Measurements from ENCODE around the gene MAP1B.

MAP1B gene

GRCh38 chr5:72110394-72111013 lies 3.2 kb downstream of the MAP1B start:
- DNase-seq (ENCODE audit: low spot score in 2 of 2), result no peak
- Mint-ChIP-seq H3K27ac (no peak overlapping the region), H3K4me1 (peaks cover 11% of the 10 kb centered on the region), H3K36me3 (no peaks in the 10 kb centered on the region), H3K4me3 (no peak overlapping the region), H3K27me3 (peaks cover 24% of the 10 kb centered on the region), H3K9me3 (no peaks in the 10 kb centered on the region)
- no peak for ATAC-seq (ENCODE audit: low read depth)

- Mint-ChIP-seq H3K36me3 (no peaks in the 10 kb centered on the region), H3K4me1 (peaks cover 6% of the 10 kb centered on the region), H3K4me3 (no peak overlapping the region), H3K27me3 (peaks cover 18% of the 10 kb centered on the region), H3K27ac (no peak overlapping the region), H3K9me3 (no peaks in the 10 kb centered on the region)
- ATAC-seq (ENCODE audit: low read depth) (no peak), DNase-seq (ENCODE audit: low spot score in 2 of 2) (no peak)
These were observed 5.1 kb downstream of the MAP1B start for GRCh38 chr5:72112389-72112788.

GRCh38 chr5:72114629-72115028 lies 7.4 kb downstream of the MAP1B start:
- ATAC-seq (ENCODE audit: low read depth) (no peak), DNase-seq (ENCODE audit: low spot score in 2 of 2) (no peak)
- H3K36me3 Mint-ChIP-seq, result no peaks in the 10 kb centered on the region
- peaks cover 14% of the 10 kb centered on the region for H3K27me3 Mint-ChIP-seq
- no peaks in the 10 kb centered on the region for H3K4me1 Mint-ChIP-seq
- peaks cover 2% of the 10 kb centered on the region for H3K9me3 Mint-ChIP-seq
- H3K4me3 Mint-ChIP-seq, result no peak overlapping the region
- no peak overlapping the region for H3K27ac Mint-ChIP-seq

GRCh38 chr5:72115296-72115695 lies 8.0 kb downstream of the MAP1B start:
- H3K4me3 Mint-ChIP-seq, result no peak overlapping the region
- DNase-seq (ENCODE audit: low spot score in 2 of 2) (no peak), ATAC-seq (ENCODE audit: low read depth) (no peak)
- H3K9me3 Mint-ChIP-seq, result peaks cover 2% of the 10 kb centered on the region
- peaks cover 10% of the 10 kb centered on the region for H3K27me3 Mint-ChIP-seq
- no peaks in the 10 kb centered on the region for H3K4me1 Mint-ChIP-seq
- no peaks in the 10 kb centered on the region for H3K36me3 Mint-ChIP-seq
- H3K27ac Mint-ChIP-seq, result no peak overlapping the region

GRCh38 chr5:72117307-72117706 lies 10.0 kb downstream of the MAP1B start:
- ATAC-seq (ENCODE audit: low read depth) (no peak), DNase-seq (ENCODE audit: low spot score in 2 of 2) (no peak)
- no peak overlapping the region for H3K27ac Mint-ChIP-seq
- H3K9me3 Mint-ChIP-seq, result peaks cover 2% of the 10 kb centered on the region
- peaks cover 10% of the 10 kb centered on the region for H3K27me3 Mint-ChIP-seq
- H3K4me3 Mint-ChIP-seq, result no peak overlapping the region
- H3K36me3 Mint-ChIP-seq, result no peaks in the 10 kb centered on the region
- H3K4me1 Mint-ChIP-seq, result no peaks in the 10 kb centered on the region

- Mint-ChIP-seq H3K4me3 (no peak overlapping the region), H3K27me3 (peaks cover 12% of the 10 kb centered on the region), H3K27ac (no peak overlapping the region), H3K4me1 (no peaks in the 10 kb centered on the region), H3K36me3 (no peaks in the 10 kb centered on the region), H3K9me3 (peaks cover 2% of the 10 kb centered on the region)
- no peak for ATAC-seq (ENCODE audit: low read depth)
- DNase-seq (ENCODE audit: low spot score in 2 of 2), result no peak
These were observed 13.9 kb downstream of the MAP1B start for GRCh38 chr5:72121052-72121779.

- no peaks in the 10 kb centered on the region for H3K4me1 Mint-ChIP-seq
- peaks cover 2% of the 10 kb centered on the region for H3K9me3 Mint-ChIP-seq
- no peak overlapping the region for H3K27ac Mint-ChIP-seq
- peaks cover 14% of the 10 kb centered on the region for H3K27me3 Mint-ChIP-seq
- ATAC-seq (ENCODE audit: low read depth) (no peak), DNase-seq (ENCODE audit: low spot score in 2 of 2) (no peak)
- no peaks in the 10 kb centered on the region for H3K36me3 Mint-ChIP-seq
- no peak overlapping the region for H3K4me3 Mint-ChIP-seq
These were observed 14.6 kb downstream of the MAP1B start for GRCh38 chr5:72121780-72122445.

- Mint-ChIP-seq H3K36me3 (no peaks in the 10 kb centered on the region), H3K27ac (no peak overlapping the region), H3K4me1 (no peaks in the 10 kb centered on the region), H3K9me3 (peaks cover 2% of the 10 kb centered on the region), H3K4me3 (no peak overlapping the region), H3K27me3 (peaks cover 16% of the 10 kb centered on the region)
- no peak for DNase-seq (ENCODE audit: low spot score in 2 of 2)
- ATAC-seq (ENCODE audit: low read depth), result no peak
These were observed 15.3 kb downstream of the MAP1B start for GRCh38 chr5:72122602-72123001.

GRCh38 chr5:72123764-72124376 lies 16.6 kb downstream of the MAP1B start:
- ATAC-seq (ENCODE audit: low read depth) (no peak), DNase-seq (ENCODE audit: low spot score in 2 of 2) (no peak)
- H3K4me3 Mint-ChIP-seq, result no peak overlapping the region
- H3K27ac Mint-ChIP-seq, result no peak overlapping the region
- peaks cover 2% of the 10 kb centered on the region for H3K9me3 Mint-ChIP-seq
- peaks cover 13% of the 10 kb centered on the region for H3K27me3 Mint-ChIP-seq
- no peaks in the 10 kb centered on the region for H3K4me1 Mint-ChIP-seq
- H3K36me3 Mint-ChIP-seq, result no peaks in the 10 kb centered on the region

- ATAC-seq (ENCODE audit: low read depth), result no peak
- Mint-ChIP-seq H3K27ac (no peak overlapping the region), H3K4me1 (no peaks in the 10 kb centered on the region), H3K27me3 (peaks cover 15% of the 10 kb centered on the region), H3K4me3 (no peak overlapping the region), H3K36me3 (no peaks in the 10 kb centered on the region), H3K9me3 (no peaks in the 10 kb centered on the region)
- no peak for DNase-seq (ENCODE audit: low spot score in 2 of 2)
These were observed 18.1 kb downstream of the MAP1B start for GRCh38 chr5:72125271-72125940.

GRCh38 chr5:72125941-72126620 lies 18.8 kb downstream of the MAP1B start:
- ATAC-seq (ENCODE audit: low read depth), result no peak
- Mint-ChIP-seq H3K27ac (no peak overlapping the region), H3K4me1 (no peaks in the 10 kb centered on the region), H3K4me3 (no peak overlapping the region), H3K36me3 (no peaks in the 10 kb centered on the region), H3K27me3 (peaks cover 16% of the 10 kb centered on the region), H3K9me3 (no peaks in the 10 kb centered on the region)
- no peak for DNase-seq (ENCODE audit: low spot score in 2 of 2)

GRCh38 chr5:72126796-72127195 lies 19.5 kb downstream of the MAP1B start:
- H3K27me3 Mint-ChIP-seq, result peaks cover 15% of the 10 kb centered on the region
- H3K36me3 Mint-ChIP-seq, result no peaks in the 10 kb centered on the region
- DNase-seq (ENCODE audit: low spot score in 2 of 2), result no peak
- no peaks in the 10 kb centered on the region for H3K4me1 Mint-ChIP-seq
- no peaks in the 10 kb centered on the region for H3K9me3 Mint-ChIP-seq
- no peak overlapping the region for H3K27ac Mint-ChIP-seq
- ATAC-seq (ENCODE audit: low read depth), result no peak
- H3K4me3 Mint-ChIP-seq, result no peak overlapping the region

- H3K4me3 Mint-ChIP-seq, result no peak overlapping the region
- H3K27me3 Mint-ChIP-seq, result peaks cover 15% of the 10 kb centered on the region
- H3K36me3 Mint-ChIP-seq, result no peaks in the 10 kb centered on the region
- no peaks in the 10 kb centered on the region for H3K4me1 Mint-ChIP-seq
- ATAC-seq (ENCODE audit: low read depth) (no peak), DNase-seq (ENCODE audit: low spot score in 2 of 2) (no peak)
- no peaks in the 10 kb centered on the region for H3K9me3 Mint-ChIP-seq
- H3K27ac Mint-ChIP-seq, result no peak overlapping the region
These were observed 22.4 kb downstream of the MAP1B start for GRCh38 chr5:72129725-72130124.

Data from memory B cell (primary cell).